Fibroblast of skin of right quadriceps (primary cell): ENCODE results near the gene SPATA3.

Source experiments
- DNase-seq: peaks from one replicate; pipeline ENCODE4 v3.0.0-alpha.2; 2013

Gene SPATA3

DNA sequence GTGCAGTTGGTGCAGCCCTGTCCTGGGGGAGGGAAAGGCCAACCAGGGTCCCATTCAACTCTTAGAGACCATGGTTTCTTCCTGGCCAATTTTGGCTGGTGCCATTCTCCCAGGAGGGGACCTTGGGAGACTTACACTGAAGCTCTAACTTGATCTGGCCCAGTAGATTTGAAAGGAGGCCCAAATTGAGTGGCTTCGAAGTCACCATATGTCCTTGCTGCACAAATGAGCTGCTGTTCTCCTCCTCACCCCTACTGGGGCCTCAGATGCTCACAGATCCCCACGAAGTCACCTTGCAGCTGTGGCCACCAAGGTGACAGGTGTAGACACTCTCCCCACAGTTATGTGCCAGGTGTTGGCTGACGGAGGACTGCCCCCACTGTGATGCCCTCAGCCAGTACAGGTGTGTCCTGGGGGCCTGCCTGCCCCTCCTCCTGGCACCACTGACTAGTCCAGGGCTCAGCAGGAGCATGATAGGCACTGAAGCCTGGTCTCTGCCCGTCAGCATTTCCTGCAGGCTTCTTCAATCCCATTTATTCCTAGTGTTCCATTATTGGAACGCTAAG, 36.7 kb downstream of the SPATA3 start:
- DNase-seq: no peak

DNA sequence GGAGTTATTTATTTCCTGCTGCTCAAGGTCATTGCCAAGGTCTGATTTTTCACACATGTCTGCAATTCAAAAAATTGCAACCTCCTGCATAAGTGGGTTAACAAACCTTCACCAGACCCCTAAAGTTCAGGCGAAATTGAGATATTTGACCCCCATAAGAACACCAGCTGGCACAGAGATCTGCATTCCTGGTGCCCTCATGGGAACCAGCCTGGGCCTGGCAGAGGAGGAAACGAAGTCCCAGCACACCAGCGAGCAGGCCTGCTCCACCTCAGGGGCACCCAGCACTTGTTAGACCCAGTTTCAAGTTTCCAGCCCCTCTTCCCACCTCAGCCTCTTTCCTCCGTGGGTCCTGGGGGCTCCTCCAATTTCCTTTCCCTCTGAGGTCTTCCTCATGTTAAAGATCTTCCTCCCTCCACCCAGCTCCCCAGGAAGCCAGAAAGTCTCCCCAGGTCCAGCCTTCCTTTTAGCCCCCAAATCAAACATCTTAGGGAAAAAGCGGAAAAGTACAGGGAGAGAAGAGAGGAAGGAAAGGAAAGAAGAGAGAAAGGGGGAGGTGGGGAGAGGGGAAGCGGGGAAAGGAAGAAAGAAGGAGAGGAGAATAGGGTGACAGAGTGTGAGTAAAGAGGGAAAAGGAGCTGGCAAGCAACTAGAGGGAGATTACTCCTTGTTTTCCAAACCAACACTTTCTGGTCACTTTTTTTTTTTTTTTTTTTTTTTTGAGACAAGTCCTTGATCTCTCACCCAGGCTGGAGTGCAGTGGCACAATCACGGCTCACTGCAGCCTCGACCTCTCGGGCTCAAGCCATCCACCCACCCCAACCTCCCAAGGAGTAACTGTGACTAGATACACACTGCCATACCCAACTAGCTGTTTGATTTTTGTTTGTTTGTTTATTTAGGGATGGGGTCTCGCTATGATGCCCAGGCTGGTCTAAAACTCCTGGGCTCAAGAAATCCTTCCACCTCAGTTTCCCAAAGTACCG, 37.5 kb downstream of the SPATA3 start:
- DNase-seq: no peak

DNA sequence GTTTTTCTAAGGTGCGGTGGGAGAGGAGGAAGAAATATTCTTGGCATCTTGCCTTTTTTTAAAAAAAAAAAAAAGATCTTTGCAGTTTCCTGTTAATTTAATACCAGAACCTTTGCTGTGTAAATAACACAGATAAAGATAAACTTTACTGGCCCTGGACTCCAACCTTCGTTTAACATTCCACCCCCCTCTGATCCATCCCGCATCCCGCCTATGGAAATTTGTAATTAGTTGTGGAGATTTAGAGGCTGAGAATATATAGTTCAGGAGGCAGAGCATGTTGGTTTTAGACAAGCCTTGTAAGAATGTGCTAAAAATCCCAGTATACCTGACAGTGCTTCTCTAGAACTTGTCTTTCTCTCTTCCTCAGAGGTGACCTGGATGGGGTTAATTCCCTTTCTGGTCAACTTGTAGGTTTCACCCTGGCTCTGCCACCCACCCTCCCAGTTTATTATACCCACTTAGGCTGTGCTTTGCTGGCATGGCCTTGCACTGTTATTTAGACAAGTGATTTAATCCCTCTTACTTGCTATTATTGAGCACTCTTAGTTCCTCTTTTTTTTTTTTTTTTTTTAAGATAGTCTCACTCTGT, 38.5 kb downstream of the SPATA3 start:
- no peak for DNase-seq

DNA sequence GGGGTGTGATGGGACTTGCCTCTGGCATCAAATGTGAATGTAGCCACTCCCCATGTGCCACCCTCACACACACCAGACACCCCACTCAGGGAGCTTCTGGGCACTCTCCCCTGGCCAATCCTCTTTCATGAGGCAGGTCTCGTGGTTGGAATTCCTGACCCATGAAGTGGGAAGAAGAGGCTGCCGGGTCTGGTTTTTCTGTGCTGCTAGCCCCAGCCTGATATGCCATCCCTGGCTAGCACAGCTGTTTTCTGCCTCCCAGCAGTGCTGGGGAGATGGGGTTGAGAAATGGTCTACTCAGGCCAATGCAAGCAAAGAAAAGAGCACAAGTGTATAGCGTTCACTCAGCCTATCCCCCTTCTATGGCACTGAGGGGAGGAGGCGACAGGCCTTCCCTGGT, 40.2 kb downstream of the SPATA3 start:
- no peak for DNase-seq

DNA sequence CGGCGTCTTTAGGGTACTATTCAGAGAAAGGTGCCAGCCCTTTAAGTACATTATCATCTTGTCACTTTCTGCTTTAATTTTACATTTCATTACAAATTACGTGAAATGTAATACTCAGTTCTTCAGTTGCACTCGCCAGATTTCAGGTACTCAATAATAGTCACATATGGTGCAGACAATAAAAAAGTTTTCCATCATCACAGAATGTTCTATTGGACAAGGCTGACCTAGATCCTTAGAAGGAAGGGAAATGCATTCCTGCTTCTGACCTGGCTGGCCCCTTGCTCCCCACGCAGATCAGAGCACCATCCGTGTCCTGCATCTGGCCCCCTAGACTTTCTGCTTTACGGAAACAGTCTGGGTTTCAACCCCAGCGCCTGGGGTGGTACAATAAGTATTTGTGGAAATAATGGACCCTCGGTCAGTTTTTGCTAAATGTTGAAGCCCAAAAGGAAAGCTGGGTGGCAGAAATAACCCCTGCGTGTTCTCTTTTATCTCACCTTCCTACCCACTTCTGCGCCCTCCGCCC, 40.7 kb downstream of the SPATA3 start:
- no peak for DNase-seq

DNA sequence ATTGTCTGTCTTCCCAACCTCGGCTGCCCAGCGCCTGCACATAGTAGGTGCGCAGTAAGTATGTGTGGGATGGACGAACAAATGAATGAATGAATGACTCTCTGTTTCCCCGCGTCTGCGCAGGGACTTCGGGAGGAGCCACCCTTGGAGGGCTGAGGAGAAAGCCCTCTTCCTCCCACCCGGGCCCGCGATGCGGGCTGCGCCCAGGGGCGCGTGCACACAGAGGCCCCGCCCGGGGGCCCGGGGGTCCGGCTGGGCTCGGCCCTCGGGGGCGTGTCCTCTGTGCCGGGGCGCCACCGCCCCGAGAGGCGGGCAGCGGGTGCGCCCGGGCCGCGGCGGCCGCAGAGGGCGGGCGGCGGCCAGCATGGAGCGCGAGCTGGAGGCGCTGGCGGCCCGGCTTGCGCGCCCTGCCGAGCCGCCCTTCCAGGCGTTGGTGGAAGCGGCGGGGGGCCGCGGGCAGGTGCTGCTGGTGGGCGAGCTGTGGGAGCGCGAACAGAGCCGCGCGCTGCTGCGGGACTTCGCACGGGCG, 41.3 kb downstream of the SPATA3 start, which contains the start of gene C2orf72:
C2orf72 (plus strand) TSS at position 322 of the 529 bp plus-strand sequence; CDS start at position 365, 43 bp downstream.
- no peak for DNase-seq

DNA sequence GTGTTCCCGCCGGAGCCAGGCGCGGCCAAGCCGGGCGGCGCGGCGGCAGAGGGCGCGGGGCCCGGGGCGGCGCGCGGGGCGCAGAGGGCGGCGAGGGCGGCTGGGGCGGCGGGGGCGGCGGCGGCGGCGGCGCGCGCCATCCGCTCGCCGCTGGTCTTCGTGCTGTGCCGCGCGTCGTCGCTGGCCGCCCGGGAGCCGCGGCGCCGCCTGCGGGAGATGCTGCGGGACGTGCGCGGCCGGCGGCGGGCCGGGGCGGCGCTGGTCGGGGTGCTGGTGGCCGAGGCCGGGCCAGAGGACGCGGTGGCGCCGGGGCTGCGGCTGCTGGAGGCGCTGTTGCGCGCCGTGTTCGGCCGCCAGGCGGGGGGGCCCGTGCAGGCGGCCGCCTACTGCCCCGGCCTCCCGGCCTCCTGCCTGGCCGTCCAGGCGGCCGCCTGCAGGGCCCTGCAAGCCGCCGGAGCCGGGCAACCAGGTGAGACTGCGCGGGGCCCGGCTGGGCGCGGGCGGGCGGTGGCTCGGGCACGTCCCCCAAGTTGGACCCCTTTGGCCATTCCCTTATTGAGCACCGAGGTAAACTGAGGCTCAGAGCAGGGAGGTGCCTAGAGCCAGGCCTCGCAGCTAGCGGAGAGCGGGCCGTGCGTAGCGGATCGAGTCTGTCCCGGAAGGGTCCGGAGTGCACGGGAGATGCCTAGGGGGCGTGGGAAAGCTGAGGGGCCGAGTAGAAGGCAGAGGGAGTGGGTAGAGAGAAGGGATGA, 42.0 kb downstream of the SPATA3 start:
- DNase-seq: no peak

DNA sequence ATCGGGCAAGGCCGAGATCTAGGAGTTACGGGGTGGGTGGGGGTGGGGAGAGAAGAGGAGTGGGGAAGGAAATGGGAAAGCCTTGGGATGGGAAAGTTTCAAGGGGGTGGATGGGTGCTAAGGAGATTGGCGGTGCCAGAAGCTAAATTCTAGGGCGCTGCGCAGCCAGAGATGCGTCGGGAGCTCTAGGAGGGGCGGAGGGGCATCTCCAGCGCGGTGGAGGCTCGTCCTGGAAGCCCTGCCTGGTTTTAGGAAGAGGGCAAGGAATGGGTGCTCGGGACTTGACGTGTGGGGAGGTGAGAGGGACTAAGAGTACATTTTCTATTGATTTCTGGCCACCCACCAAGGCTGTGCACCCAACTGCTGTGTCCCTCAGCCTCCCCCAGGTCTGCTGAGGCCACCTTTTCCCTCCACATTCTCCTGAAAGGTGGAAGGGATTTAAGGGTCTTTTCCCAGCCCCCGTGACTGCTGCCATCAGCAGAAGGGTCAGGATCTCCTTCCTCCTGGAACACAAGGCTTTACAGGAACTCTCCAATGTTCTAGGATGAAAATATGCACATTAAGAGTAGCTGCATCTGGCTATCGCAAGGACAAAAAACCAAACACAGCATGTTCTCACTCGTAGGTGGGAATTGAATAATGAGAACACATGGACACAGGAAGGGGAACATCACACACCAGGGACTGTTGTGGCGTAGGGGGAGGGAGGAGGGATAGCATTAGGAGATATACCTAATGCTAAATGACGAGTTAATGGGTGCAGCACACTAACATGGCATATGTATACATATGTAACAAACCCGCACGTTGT, 42.8 kb downstream of the SPATA3 start:
- no peak for DNase-seq

DNA sequence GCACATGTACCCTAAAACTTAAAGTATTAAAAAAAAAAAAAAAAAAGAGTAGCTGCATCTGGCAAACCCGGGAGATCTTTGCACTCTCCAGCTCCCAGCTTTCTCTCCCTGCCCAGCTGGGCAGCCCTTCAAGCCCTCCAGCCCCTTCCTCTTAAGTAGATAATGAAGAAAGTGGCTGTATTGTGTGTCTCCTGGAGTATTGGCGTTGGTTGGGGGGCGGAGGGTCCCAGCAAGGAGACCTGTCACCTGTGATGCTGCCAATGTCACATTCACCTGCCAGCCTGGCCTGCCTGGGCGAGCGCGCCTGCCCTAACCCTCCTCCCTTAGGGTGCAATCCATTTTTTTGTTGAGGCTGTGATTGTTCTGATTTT, 43.4 kb downstream of the SPATA3 start:
- DNase-seq: no peak

DNA sequence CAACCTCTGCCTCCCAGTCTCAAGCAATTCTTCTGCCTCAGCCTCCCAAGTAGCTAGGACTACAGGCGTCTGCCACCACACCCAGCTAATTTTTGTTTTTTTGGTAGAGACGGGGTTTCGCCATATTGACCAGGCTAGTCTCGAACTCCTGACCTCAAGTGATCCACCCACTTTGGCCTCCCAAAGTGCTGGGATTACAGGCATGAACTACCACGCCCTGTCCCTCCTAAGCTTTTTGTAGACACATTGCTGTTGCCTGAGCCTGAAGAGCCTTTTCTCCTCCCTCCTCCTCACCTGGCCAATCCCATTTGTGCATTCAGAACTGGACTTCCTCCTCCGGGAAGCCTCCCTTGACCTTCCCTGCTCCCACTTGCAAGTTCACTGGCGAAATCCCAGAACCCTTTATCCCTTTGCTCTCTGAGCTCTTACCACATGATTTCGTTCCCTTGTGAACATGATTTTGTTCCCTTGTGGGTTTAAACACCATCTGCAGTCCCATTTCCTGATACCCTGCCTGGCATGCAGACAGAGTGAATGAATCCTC, 44.0 kb downstream of the SPATA3 start:
- no peak for DNase-seq

DNA sequence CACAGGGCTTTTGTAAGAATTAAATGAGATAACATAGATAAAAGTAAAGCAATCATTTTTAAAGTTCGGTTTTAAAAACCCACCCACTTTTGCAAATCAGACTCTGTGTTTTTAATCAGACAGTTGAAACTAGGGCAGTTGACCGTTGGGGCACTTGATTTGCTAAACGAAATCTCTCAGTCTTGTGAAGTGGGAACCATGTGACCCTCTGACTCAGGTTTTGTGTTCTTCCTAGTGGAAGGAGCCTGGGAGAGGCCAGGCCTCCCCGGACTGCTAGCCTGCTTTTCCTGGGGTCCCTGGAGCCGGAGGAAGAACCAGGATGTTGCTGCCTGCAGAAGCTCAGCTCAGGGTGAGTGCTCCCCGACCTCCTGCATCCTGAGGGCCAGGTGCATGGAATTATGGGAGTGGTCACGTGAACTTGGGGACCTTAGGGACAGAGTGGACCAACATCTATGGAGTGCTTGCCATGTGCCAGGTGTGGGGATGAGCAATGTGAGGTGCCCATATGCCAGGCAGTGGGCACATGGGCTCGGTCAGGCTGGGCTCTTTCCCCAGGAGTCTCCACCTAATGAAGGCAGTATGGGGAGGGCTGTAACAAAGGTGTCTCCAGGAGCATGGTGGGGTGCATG, 45.3 kb downstream of the SPATA3 start:
- DNase-seq: no peak

DNA sequence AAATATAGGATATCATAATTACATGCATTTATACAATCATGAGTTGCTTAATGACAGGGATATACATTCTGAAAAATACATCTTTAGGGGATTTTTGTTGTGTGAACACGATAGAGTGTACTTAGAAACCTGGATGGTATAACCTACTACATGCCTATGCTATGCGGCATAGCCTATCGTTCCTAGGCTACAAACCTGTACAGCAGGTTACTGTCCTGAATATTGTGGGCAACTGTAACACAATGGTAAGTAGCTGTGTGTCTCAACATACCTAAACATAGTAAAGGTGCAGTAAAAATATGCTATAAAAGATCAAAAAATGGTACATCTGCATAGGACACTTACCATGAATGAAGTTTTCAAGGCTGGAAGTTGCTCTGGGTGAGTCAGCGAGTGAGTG, 47.9 kb downstream of the SPATA3 start:
- no peak for DNase-seq

DNA sequence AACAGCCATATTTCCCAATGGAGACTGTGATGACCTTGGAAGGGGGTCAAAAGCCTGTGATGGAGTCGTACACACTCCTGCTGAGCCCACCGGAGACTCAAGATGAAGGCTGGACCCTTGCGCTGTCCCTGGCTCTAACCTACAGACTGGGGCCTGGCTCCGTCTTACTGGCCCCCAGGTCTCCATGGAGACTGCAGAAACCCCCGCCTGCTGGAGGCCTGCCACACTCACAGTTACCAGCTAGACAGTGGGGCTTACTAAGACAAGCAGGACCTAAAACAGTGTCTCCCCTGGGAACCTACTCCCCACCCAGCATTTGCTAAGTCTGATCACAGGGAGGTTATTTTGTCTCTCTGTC, 51.0 kb downstream of the SPATA3 start:
- DNase-seq: no peak

DNA sequence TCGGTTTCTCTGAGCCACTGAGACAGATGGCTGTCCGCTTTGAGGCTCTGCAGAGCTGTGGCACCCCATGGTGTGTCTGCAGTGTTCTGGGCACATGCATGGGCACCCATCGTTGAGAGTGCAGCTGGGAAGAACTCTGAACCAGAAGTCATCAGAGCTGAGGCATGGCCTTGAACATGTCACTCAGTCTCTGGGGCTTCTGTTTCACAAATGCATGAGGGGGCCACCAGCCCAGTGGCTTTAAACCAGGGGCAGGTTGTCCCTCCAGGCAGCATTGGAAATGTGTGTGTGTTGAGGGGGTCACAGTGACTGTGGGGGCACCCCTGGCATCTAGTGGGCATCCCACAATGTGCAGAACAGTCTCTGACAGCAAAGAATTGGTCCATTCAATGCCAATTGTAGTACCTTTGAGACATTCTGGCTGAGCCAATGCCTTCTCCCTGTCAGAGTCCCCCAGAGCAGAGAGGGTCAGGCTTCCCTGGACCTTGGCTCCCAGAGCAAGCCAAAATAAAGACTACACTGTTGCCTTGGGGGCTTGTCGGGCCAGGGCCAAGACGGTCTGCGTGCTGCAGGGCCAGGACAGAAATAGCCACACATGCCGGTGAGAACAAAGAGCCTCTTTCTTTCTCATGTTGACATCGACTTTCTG, 51.5 kb downstream of the SPATA3 start:
- DNase-seq: no peak

DNA sequence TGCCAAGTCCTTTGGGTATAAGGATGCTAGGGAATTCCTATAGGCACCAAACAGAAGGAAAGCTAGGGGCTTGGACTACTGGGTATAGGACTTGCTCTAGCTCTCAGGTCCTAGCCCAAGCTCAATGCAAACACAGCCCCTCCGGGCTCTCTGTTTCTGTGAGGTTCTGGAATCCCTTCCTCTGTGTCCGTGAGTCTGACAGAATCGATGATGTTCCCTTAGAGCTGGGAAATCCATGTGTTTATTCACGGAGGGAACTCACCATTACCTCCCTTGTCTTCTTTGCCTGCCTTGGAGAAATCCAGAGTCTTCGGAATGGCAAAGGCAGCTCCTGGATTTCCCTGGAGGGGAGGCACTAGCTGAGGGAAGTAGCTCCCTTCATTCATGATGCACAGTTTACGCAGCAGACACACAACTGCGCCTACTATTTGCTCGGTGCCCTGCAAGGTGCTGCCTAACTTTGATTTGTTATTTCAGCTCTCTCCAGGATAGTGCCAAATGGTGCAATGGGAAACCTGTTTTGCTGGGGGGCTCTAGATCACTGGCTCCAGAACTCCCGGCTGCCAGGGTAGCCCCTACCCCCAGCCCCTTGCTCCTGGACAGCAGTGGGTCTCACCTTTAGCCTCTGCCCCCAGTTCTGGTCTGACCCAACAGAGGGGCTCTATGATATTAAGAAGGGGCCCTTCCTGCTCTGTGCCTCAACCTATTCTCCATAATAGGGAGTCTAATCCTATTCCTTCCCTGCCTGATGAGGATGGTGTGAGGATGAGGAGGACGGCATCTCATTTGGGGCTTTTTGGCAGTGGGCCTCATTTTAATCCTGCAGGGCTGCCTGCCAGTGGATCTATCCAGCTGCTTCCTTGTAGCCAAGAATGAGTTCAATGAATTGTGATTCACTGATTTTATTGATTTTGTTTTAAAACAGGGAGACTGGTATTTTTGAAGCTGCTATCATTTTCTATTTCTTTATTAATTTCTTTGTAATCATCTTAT, 52.3 kb downstream of the SPATA3 start:
- DNase-seq: no peak

DNA sequence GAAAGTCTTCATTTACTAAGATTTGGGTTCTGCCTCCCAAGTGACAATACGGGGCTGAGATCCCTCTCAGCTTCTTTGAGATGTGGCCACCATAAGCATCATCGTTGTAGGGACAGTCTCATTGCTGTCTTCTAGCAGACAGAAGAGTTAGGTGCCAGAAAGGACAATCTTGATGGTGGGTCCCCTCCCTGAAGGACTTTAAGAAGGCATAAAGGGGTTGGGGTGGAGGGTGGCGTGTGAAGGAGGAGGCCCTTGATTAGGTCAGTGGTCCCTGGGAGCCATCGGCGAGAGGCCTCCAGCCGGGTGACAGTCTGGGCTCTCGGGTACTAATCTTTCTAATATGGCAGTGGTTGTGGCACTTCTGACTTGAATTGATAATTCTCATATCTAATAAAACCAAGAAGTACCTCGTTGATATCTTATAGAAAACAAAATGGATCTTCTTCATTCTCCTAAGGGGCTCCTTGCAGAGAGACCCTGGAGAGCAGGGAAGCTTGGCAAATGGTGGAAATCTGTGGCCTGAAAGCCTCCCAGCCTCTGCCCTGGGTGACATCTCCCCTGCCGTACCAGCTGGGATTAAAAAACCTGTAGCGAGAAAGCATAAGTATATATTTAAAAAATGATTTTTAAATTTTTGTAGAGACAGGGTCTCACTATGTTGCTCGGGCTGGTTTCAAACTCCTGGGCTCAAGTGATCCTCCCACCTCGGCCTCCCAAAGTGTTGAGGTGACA, 53.5 kb downstream of the SPATA3 start:
- no peak for DNase-seq

DNA sequence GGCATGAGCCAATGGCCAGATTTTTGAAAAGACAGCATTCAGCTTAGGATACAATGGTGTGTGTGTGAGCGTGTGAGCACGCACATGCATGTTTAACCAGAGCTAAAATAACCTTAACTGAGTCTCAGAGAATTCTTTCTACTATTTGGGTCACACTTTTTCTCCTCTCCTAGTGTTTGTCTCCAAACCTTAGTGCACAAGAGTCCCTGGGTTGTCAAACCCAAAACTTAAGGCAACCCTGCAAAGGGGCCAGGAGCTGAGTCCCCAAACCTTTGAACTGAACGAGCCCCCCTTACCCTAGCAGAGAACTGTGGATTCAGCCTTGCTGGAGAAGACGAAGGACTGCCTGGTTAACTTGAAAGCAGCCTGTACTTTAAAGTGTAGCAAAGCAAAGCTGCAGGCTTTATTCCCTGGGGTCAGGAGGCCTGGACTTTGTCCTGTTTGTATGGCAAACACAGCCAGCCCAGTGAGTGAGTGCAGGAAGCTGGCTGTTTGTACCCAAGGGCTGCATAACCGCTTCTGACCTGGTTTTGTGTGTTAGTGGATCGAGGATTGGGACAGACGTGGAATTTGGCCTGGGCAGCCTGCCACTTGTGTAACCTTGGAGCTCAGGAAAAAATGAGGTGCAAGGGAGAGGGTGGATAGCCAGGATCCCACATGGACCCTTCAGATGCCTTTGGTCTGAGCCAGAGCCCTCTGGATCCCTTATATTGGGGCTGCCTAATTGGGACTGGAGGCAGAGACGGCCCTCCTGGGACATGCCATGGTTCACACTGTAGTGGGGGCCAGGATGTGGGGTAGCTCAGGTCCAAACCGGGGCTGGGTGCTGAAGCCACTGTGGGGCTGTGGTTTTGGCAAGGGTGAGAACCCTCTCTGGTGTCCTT, 54.3 kb downstream of the SPATA3 start:
- DNase-seq: no peak
